Activated naive CD8-positive, alpha-beta T cell treated with anti-CD3 and anti-CD28 coated beads, Interleukin-2, amount 50 U/mL, for 16 hours (primary cell): ENCODE measurements around the gene NCAM1.
"Not testable (repeated sequence)": the region's sequence is repeated elsewhere in the genome, so short reads cannot be mapped to it uniquely, and the experiment has no call there.

Experiments used
- DNase-seq: peaks from one replicate; pipeline ENCODE4 v3.0.0-alpha.2; 2020; ENCODE audit warnings: low read depth, low spot score

Gene NCAM1

DNA sequence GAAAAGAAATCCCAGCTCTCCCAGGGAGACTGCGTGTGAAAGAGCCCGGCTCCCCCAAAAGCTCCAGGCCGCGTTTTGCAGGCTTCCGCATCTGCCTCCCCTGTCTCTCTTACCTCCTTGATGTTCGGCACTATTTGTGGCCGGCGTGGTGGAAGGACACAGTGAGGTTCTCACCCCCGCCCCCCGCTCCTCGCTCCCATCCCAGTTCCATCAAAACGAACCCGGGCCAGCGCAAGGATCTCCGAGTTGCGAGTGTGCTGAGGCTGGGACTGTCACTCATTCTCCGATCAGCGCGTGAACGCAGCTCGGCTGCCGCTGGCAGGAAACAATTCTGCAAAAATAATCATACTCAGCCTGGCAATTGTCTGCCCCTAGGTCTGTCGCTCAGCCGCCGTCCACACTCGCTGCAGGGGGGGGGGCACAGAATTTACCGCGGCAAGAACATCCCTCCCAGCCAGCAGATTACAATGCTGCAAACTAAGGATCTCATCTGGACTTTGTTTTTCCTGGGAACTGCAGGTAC lies at the start of gene NCAM1:
Gene NCAM1 (plus strand): TSS at position 275 of the 523 bp plus-strand sequence.
- DNase-seq, result no peak

DNA sequence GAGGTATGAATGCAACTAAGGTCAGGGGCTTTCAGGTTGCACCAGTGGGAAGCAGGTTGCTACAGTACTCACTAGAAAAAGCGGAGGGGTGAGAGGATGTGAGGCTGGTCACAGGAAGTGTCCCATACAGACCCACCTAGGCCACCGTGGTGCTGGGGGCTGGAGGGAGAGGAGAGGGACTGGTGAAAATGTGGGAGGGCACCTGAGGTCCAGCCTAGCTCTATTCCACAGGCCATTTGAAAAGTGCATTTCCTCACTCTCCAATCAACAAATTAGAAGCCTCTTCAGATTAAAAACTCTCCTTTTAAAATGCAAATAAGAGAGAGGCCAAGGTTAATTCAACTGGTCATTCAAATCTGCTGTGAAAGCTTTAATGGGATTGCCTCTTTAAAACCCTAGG lies 38.6 kb upstream of the NCAM1 start:
- DNase-seq, result no peak

DNA sequence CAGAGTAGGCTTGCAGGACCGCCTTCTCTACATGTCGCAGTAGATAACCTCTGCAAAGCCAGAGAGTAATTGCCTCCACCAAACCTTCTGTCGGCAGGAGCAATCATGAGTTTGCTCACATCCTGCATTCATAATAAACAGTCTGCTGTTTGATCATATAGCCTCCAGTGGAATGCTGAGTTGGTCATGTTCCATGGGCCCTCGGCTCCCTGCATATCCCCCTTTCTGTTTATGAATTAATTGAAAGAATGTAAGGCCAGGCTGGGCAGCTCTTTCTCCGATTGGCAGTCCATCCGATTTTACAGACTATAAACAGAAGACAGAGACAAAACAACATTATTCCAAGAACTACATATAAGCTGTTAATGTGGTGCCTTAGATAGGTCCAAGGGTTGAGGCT lies 36.4 kb upstream of the NCAM1 start:
- DNase-seq, result not testable (repeated sequence)

DNA sequence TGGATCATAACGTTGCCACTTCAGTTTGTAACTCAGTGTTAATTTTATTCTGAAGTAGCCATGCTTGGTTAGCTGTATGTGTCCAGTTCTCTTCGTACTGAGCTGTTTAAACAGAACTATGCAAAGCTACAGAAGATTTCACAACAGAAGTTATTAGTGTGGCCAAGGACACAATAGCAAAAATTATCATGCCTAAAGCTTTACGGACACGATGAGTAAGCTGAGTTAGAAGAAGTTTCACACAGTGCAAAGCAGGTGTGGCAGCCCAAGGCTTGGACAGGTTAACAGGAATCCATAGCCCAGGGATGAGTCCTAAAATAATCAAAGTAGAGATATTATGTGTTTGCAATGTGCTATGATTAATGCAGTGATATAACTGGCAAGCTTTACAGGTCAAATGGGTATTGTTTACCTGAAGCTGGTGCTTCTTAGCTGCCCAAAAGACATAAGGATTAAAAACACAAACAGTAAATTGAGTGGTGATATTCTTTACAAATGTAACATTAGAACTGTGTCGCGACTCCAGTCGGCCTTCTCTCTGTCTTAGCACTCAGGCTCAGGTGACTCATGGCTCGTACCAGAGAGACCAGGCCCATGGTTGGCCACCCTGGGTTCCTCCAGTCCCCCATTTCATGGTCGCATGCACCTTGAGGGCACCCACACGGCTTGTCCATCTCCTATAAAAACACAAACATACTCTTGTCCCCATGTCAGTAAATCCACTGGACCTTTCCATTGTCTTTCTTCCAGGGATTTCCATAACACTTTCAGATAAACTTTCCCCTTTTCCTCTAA lies 35.5 kb upstream of the NCAM1 start:
- no peak for DNase-seq

DNA sequence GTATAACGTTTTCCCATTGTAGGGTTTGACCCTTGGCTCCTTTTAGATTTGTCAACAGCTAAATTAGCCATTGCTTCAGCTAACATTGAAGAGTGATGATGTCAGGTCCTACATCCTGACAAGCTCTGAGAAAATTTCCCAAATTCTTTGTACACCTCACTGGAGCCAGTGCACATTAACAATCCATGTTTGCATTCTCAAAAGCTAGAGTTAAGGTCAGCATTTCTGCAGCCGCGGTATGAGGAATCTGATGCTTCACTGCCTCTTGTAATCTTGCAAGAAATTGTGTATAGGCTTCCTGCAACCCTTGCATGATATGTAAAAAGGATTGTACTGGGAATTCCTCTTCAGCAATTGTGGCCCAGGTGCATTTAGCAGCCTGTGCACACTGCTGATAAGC lies 33.1 kb upstream of the NCAM1 start:
- DNase-seq, result no peak

DNA sequence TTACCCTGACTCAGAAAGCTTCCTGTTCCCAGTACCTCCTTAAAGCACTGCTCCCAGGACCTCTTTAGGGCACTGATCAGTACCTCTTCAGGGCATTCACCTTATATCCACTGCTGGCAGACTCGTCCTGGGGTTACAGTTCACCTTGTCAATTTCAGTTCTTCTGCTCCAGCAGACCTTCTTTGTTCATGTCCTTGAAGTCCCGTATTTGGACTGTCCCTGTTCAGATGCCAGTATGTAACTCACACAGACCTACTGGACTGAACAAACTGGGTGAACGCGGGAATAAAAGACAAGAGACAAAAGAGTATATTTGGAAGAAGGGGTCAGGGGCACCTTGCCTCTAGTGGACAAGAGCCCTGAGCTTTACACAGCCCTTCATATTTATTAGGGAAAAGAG lies 31.8 kb upstream of the NCAM1 start:
- DNase-seq, result no peak

DNA sequence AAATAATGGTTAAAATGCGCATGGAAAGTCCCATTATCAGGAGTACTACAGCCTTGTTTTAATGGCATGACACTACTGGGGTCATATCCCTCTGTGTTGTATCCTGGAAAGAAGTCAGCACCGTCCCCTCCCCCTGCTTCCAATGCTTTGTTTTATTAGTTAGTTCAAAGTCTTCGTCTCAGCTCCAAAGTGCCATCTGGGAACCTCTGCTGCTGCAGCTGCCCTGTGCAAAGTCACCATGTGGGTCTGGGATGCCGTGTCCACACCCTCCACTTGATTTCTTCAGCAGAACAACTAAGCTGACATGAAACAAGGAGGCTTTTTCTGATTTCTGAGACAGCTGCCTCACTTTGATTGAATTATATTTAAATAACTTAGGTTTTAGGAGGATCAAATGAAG lies 29.5 kb upstream of the NCAM1 start:
- no peak for DNase-seq

DNA sequence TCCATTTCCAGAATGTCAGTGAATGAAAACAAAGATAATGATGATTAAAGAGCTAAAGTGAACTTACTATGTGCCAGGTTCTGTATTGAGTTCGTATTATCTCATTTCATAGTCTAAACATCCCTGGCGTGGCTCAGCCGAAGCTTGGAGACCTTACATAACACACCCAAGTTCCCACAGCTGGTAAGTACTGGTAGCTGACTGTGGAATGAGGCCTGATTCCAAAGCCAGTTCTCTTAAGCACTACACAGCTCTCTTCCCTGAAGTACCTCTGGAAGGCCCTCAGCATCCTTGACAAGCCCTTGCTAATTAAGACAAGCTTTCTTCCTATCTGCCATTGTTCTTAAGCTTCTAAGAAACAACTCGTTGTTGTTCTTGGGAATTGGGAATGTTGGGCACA lies 28.6 kb upstream of the NCAM1 start:
- DNase-seq, result no peak

DNA sequence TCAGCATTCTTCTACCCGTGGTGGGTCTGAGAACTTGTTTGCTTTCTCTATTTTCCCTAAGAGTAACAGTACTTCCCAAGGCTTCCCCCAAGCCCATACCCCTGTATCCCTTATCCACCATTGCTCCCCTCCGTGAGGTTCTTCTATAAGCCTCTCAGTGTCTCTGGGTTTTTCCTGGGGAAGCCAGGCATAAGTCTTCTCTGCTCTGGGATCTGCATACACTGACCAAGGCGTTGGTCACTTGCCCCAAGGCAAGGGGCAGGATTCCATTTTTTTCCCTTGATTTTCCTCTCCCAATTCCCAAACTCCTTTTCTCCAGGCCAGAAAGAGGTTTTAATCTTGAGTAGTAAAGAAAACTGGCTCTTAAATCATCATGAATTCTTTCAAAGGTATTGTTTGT lies 27.2 kb upstream of the NCAM1 start:
- no peak for DNase-seq

DNA sequence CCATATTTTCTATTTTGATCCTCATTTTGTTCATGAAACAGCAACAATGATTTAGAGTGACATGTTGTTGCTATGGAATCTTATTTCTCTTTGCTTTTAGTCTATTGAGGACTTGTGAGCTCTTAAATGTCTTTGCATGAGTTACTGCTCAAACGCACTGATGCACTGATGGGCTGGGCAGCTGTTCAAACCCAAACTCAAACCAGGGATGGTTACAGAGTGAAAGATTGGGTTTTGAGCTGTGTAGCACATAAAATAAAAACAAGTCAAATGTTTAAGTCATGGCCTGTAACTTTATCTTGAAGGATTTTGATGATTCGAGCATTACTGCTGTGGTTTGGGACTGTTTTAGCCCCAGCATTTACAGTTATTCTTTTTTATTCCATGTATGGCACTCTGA lies 20.1 kb upstream of the NCAM1 start:
- no peak for DNase-seq

DNA sequence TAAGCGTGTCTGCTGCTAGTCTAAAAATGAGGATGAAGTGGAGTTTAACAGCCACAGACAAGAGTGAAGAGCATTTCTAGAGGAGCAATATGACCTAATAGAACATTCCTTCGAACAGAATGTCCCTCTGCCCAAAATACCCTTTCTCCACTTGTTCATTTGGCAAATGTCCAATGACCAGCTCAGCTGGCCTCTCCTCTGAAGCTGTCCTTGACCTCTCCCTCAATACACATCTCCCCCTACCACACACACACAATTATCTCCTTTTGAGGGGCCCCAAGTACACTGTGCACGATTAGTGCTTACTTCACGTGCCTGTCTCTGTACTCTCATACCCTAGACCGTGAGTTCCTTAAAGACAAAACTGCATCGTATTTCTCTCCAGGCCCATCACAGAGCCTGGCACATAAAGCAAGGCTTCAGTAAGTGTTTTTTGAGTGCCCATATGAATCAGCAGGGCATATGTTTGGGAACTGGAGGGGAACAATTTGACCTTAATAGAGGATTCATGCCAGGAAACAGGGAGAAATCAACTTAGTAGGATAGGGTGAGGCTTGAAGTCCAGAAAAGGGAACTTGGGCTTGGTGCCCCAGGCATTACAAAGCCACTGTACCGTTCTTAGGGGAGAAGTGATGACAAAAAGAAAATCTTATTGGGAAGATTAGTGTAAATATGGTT lies 18.1 kb upstream of the NCAM1 start:
- DNase-seq, result no peak

DNA sequence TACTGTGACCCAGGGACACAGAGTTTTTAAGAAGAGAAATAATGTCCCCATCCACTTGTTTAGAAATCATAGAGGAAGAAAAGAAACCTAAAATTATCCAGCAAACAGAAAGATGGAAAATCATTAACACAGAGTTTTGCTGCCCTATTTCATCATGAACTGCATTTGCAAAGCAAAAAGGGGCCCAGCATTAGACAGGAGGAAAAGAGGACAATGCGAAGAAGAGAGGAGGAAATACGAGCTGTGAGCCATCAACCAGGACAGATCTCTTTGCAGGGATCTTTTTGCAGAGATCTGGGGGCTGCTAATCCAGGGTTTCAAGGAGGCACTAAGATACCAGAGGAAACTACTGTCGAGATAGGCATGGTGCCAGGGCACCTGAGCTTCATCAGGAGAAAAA lies 14.4 kb upstream of the NCAM1 start:
- DNase-seq, result no peak

DNA sequence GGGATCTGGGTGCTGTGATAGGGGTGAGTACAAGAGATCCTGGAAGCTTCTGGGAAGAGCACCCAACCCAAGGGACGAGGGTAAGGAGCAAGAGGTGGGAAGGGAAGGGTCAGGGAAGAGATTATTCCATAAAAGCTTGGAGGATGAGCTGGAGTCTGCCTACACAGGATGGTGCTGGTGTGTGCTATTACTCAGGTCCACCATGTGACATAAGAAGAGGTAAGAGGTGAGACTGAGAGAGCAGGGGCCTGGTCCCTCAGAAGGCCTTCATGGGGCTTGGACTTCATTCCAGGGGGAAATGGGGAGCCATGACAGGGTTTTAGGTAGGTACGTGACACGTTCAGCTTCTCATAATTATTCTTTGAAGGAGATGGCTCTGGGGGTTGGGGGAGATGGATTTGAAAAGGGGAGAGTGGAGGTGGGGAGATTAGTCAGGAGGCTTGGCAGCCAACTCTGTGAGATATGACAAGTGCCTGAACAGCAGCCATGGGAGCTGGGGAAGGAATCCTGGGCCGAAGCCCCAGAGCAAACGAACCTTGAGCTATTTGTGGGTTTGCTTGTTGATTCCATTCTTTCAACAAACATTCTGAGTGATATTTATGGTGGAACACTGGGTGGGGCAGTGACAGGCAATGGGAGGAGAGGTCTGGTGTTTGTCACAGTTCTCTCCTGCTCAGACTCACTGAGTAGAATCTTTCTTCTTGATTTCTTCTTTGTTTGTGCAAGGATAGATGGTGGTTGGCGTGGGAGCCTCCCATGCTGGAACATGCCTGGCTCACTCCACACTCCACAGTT lies 11.2 kb upstream of the NCAM1 start:
- no peak for DNase-seq

DNA sequence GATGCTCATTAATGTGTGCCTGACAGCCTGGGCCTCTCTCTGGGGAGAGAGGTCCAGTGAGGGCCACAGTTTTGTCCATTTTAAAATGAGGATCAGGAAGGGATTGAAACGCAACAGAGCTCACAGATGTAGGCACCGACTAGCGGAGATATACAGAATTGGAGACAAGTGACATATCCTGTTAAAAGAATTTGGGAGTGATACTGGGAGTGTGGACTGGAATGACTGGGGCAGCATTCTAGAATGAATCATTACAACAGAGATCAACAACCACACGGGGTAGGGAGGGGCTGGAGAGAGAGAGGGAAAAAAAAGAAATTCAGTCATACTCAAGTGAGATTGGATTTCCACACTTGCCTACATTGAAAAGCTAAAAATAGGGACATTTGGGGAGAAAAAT lies 2.5 kb upstream of the NCAM1 start:
- DNase-seq, result no peak

DNA sequence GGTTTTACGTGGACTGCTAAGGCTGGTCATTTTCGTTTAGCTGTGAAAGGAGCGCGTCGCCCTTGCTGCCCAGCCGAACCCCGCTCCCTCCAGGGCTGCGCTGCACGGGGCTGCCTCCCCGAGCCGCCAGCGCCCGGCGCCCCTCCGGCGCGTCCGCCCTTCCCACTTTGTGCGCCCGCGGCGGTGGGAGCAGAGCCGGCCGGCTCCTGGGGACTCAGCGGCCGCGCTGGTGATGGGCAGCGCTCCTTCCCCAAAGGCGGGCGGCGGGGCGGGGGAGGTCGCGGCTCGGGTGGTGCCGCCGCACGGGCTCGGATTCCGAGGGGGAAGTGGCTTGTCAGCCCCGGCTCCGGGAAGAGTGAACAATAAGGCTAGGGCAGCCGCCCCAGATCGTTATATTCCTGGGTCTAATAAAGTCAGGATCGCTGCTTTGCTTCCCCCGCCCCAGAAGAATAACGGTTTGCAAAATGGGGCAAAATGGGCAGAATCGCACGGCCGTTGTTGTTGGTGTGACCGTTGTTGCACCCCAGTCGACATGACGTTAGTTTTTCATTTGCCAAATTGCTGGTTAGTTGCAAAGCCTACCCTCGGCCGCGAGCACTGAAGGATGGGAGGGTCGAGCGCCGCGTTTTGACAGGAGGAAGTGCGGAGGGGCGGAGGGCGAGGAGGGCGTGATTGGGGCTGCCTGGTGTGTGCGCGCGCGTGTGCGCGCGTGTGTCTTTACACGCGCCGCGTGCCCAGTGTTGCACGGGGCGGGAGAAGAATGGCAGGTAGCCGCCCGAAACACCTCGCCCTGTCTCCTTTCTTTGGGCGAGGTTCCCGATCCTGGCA lies 745 bp downstream of the NCAM1 start:
- DNase-seq, result no peak

DNA sequence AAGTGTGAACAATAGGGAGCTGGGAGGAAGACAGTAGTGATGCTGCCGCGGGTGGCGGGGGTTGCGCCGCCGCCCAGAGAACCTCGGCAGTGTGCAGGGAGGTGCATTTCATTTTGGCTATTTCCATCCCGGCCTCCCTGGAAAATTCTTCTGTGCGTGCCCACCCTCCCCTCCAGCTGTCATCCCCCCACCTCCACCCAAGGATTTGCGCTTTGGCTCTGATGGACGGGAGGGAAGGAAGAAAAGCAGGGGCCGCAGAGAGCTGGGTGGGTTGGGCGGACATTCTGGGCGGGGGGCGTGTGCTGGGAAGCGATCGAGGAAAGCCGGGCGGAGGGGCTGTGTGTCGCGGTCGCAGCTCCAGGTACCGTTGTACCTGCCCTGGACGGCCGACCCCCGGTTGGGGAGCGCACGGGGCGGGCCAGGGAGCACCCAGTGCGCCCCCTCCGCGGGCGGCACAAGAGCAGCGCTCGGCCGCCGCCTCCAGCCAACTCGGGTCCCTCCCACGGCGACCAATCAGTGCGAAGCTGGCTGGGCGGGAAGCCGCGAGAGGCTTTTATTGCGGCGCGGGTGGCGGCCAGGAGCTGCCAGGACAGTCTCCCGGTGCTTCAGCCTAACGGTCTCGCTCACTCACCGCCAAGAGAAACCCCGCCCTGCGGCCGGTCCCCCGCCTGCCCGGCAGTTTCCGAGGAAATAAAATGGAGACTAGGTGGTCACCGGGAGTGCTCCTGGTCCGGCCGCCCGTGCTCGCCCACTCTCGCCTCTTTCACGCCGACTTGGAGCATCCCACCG lies 1.6 kb downstream of the NCAM1 start:
- no peak for DNase-seq

DNA sequence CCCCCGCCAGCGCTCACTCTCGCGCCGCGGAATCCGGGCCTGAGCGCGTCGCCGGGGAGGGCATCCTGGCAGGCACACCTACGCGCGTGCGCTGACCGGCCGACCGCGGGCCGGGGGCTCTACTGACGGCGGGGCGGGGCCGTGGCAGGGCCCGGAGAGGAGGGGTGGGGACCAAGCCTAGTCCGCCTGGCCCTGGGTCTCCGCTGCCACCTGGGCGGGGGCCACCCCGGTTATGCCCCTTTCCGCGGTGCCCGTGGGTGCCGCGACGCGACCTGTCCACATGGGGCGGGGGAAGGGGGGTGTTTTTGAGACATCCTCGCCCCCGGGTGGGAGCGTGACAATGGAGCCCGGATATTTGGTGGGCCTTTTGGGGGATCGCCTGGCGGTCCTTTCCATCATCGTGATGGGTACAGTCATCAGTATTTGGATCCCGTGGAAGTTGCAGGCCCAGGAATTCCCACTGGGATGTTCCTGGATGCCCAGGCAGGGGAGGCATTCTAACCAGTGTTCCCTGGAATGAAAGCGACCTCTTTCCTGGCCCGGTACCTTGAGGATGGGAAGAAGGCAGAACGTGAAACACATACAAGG lies 2.2 kb downstream of the NCAM1 start:
- no peak for DNase-seq

DNA sequence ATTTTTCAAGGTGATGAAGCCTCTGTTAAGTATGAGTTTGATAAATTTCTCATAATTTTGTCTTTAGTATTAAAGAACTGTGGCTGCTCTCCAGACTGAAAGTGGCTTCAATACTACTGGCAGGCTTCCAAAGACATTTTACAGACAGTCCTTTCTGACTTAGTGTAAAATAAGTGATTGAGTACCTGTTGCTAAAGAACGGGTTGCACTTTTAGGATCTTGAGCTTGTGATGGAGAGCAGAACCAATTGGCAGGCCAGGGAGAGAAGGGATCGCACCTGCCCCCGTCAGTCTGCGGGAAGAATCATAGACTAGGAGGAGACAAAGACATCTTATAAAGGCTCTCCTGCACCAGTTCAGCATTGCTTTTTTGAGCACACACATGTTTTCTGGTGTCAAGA lies 4.4 kb downstream of the NCAM1 start:
- DNase-seq, result no peak

DNA sequence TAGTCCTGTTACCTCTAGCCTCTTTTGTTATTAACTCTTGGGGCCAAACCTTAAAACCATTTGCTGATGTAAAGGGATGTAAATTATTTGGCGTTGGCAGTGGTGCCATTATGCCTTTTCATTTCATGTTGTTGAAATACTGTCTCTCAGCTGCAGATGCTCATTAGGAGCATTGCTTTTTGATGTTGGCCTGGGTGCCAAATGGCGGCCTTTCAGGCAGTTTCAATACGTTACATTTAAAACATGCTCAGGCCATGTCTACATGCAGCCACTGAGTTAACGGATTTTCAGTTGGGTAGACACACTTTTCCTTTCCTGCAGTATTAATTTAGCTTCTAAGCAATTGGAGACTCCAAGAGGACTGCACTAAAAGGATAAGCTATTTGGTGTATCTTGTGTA lies 5.3 kb downstream of the NCAM1 start:
- DNase-seq, result no peak

DNA sequence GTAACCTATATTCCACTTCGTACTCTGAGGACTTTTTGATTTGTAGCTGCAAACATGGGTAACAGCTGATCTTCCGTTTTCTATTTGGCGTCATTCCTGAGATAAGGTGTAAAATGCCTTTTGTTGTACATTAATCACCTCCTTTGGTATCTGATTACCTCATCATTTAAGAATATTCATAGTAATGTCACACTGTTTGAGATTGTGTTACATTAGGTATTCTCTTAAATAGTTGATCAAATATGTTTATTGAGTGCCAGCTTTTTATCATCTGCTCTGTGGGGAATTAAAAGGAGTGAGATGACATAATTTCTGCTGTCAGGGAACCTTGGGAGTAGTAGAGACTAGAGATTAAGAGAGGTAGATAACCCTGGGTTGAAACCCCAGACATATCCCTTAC lies 5.9 kb downstream of the NCAM1 start:
- DNase-seq, result no peak
